Measurements from ENCODE around the gene UCHL1.
"Not testable (repeated sequence)": the region's sequence is repeated elsewhere in the genome, so short reads cannot be mapped to it uniquely, and the experiment has no call there.

Gene UCHL1

DNA sequence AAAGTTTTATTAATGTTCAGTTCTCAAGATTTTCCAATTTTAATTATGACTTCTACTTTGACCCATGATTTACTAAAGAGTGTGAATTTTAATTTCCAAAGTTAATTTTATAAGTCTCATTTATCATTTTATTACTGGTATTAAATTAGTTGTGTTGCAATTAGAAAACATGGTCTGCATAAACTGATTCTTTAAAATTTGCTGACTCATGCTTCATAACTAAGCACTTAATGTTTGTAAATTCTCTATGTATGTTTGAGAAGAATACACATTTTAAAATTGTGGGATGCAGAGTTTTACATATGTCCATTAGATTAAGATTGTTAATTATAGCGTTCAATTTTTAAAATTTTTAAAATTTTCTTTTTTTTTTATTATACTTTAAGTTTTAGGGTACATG is 20.2 kb upstream of the UCHL1 start:
- no peak for DNase-seq (ENCODE audit: low read depth)

DNA sequence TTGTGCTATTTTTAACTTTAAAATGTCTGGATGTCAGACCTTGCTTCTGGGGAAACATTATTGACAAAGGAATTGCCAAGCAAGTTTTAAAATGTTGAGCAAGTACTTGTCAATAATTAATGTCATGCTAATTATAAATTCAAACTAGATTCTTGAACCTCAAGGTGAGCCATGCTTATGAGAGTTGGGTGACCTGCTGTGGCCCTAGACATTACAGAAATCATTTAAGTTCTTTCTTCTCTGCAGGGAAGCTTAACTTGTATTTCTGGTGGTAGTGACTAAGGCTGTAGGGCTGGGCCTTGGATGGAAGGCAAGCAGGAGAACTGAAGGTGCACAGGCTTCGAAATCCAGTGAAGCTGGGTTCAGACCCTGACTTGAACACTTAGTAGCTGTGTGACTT is 14.8 kb upstream of the UCHL1 start:
- DNase-seq (ENCODE audit: low read depth) = no peak

DNA sequence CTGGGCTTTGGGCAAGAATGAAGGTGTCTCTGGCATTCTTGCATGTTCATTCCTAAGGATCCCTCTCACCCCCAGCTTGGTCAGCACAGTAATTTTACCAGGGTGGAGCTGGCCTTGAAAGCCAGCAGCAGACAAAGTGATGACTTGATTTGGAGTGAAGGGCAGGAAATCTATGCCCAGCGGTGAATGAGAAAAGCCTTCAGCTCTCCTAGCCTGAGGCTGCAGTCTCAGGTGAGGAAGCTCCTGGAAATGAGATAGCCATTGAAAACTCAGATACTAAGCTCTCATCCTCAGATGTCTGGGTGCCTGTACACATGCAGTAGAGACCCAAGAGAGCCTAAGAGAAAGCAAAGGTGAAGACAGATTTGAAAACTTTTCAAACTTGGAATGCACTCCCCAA is 10.7 kb upstream of the UCHL1 start:
- no peak for DNase-seq (ENCODE audit: low read depth)

DNA sequence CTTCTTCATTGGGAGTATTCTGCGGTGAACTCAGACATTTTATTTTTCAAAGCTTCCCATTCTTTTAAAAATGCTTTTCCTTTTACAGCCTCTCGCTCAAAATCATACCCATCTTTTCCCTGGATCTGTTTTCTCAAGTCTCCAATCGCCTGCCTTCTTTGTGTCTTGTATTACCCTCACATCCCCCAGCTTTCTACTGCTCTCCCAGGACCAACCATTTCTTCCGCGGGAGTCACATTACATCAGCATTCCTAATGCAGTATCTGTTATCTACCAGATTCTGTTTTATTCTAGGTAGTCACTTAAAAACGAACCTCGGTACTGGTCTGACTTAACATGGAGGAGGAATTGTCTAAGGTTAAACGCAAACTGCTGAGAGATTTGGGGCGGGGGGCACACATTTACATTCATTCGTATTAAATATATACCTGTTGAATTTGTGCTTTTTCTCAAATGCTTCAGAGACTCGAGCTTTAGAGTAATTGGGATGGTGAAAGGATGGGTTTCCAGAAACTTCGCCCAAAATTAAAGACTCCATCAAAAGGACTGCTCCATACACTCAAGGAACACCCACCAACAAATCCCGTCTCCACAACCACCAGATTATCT is 493 bp upstream of the UCHL1 start:
- no peak for DNase-seq (ENCODE audit: low read depth)

DNA sequence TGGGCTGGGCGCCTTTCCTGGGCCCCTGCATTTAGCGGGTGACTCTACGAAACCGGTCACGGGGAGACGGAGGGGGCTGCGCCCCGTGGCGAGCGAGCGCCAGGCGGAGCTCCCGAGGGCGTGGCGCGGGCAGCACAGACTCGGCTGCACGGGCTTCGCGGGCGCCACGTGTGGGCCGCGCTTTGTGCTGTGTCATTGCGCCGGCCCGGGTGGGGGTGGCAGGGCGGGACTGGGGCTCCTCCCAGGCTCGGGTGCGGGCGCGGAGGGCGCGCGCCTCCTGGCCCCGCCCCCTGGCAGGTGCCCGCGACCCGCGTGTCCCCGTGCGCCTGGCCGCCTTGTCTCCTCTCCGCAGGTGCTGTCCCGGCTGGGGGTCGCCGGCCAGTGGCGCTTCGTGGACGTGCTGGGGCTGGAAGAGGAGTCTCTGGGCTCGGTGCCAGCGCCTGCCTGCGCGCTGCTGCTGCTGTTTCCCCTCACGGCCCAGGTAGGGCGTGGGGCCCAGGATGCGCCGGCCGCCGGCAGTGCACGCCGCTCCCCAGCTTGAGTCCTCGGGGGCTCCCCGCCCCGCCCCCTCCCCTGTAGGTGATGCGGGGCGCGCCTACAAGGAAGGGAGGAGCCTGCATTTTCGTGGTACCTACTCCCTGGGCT is 651 bp downstream of the UCHL1 start:
- DNase-seq (ENCODE audit: low read depth) = no peak

GRCh38 chr4:41257906-41258305 is 1.2 kb downstream of the UCHL1 start:
- no peak for DNase-seq (ENCODE audit: low read depth)

DNA sequence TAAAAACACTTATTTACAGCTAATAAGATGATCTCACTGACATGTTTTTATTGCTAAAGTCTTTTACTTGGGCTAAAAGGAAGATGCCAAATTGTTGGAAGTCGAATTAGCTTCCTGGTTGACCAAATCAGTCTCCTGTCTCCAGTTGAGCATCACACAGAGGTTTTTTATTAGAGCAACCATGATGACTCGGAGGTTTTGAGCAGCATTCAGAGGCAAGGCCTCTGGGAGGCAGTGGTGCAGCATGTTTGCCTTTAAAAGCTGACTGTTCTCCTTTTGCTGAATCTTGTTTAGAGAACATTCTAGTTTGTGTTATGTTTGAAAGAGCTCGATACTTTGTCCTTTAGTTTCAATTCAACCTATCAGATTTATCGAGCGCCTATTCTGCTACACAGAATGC is 2.1 kb downstream of the UCHL1 start:
- DNase-seq (ENCODE audit: low read depth) = no peak

DNA sequence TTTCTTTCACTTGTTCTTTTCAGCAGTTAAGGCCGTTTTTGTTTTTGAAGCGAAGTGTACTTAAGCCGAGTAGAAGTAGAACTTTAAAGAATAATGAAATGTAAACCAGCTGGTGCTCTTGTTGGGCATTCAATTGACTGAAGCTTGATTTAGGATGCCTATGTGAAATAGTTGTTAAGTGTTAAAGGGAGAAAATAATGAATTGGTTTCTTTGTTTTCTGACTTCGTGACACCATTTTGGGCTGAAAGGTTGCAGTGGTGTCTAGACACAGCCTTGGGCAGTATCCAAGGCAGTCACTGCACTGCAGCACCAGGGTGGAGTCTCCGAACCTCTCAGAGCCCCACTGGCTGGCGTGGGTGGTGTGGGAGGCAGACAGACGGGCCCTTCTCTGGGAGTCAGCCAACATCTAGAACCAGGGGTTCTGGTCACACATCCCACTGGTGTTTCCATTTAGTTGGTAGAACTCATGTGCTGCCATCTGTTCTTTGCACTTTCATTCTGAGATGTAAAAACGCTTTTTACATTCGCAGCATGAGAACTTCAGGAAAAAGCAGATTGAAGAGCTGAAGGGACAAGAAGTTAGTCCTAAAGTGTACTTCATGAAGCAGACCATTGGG is 3.5 kb downstream of the UCHL1 start:
- no peak for DNase-seq (ENCODE audit: low read depth)

DNA sequence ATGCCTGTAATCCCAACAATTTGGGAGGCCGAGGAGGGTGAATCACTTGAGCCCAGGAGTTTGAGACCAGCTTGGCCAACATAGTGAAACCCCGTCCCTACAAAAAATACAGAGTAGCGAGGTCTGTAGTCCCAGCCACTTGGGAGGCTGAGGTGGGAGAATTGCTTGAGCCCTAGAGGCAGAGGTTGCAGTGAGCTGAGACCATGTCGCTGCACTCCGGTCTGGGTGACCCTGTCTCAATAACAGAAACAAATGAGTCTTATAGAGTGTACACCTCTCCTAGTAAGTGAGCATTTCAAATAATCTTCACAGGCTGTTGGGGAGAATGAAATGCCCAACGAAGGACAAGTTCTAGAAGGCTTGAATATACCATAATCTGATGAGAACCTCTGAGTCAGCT is 5.5 kb downstream of the UCHL1 start:
- no peak for DNase-seq (ENCODE audit: low read depth)

GRCh38 chr4:41264212-41264611 is 7.5 kb downstream of the UCHL1 start:
- DNase-seq (ENCODE audit: low read depth) = no peak

- DNase-seq (ENCODE audit: low read depth) = no peak
Measured at GRCh38 chr4:41267997-41268396, 11.3 kb downstream of the UCHL1 start.

DNA sequence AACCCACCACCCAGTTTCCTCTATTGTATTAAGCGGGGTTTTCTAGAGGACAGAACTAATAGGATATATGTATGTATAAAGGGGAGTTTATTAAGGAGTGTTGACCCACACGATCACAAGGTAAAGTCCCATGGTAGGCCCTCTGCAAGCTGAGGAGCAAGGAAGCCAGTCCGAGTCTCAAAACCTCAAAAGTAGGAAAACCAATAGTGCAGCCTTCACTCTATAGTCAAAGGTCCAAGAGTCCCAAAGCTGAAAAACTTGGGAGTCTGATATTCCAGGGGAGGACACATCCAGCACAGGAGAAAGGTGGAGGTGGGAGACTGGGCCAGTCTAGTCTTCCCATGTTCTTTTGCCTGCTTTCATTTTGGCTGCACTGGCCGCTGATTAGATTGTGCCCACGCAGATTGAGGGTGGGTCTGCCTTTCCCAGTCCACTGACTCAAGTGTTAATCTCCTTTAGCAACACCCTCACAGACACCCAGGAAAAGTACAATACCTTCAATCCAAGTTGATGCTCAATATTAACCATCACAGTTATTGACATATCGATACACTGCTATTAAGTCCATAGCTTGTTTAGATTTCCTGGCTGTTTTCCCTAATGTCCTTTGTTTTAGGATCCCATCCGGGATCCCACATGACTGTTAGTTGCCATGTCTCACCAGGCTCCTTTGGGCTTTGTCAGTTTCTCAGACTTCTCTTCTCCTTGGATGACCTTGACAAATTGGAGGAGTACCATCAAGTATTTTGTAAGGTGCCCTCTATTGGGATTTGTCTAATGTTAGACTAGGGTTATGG is 12.2 kb downstream of the UCHL1 start:
- DNase-seq (ENCODE audit: low read depth) = no peak

- DNase-seq (ENCODE audit: low read depth) = no peak
Measured at GRCh38 chr4:41269682-41270081, 13.0 kb downstream of the UCHL1 start.

GRCh38 chr4:41275931-41276330 is 19.2 kb downstream of the UCHL1 start:
- not testable (repeated sequence) for DNase-seq (ENCODE audit: low read depth)

GRCh38 chr4:41280010-41280409 is 23.3 kb downstream of the UCHL1 start:
- DNase-seq (ENCODE audit: low read depth) = no peak

GRCh38 chr4:41281038-41281634 is 24.4 kb downstream of the UCHL1 start:
- DNase-seq (ENCODE audit: low read depth) = no peak

- DNase-seq (ENCODE audit: low read depth) = no peak
Measured at GRCh38 chr4:41282366-41282765, 25.6 kb downstream of the UCHL1 start.

- DNase-seq (ENCODE audit: low read depth) = no peak
Measured at GRCh38 chr4:41285202-41285863, 28.6 kb downstream of the UCHL1 start.

DNA sequence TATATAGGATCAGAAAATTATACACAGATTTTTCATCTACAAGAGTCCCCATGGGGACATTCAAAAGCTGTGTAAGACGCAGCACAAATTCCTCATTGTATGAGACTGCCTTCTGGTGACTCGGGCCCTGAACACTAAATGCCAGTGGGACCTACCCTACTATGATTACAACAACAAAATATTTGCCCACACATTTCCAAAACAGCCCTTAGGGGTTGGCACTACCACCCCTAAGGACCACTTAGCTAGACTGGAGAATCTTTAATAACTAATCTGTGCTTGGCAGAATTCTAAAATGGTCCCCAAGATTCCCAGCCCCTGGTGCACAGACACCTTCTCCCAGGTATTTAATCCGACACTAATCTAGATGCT is 29.1 kb downstream of the UCHL1 start:
- DNase-seq (ENCODE audit: low read depth) = no peak

GRCh38 chr4:41287005-41287404 is 30.3 kb downstream of the UCHL1 start:
- DNase-seq (ENCODE audit: low read depth) = no peak

GRCh38 chr4:41287852-41288251 is 31.1 kb downstream of the UCHL1 start:
- DNase-seq (ENCODE audit: low read depth) = no peak

- no peak for DNase-seq (ENCODE audit: low read depth)
Measured at GRCh38 chr4:41288254-41288653, 31.5 kb downstream of the UCHL1 start.

Measured in T follicular helper cell (primary cell).